GM12878 (cell line): Measurements from ENCODE around the gene APPBP2. TPM values are rescaled to one million over a fixed set of nuclear protein-coding genes. Genes with fewer than 3 reads are reported as not detected.

Experiments used
- ATAC-seq: fragments of 200-7000 bp; cut with Tn5 transposase; 3 replicates; pipeline ENCODE4 v1.9.1; 2020; ENCODE audit warnings: mild to moderate bottlenecking, moderate library complexity
- BruUV-seq: library from RNA; stranded (reverse); fragments of 400-500 nt; replicated peaks from 2 replicates; lab custom pipeline; 2021; lab: Mats Ljungman, UMichigan
- CTCF ChIA-PET: fragments of 300-600 bp; sonication (Branson Sonifier 250); formaldehyde crosslinking; extraction: SDS; loops from one replicate; lab custom pipeline; 2021; ENCODE audit warnings: inconsistent platforms; lab: Yijun Ruan, JAX
- POLR2A ChIA-PET: fragments of 350-600 bp; formaldehyde crosslinking; extraction: SDS; loops from one replicate; lab custom pipeline; 2021; ENCODE audit warnings: inconsistent platforms; lab: Charles Lee
- RAD21 ChIA-PET: fragments of 300-600 bp; sonication (Branson Sonifier 250); formaldehyde crosslinking; loops from one replicate; lab custom pipeline; 2023; ENCODE audit warnings: antibody characterized with exemption; ENCODE audit not compliant: unreplicated experiment; lab: Charles Lee
- SMC1A ChIA-PET: fragments of 300-600 bp; sonication (Branson Sonifier 250); formaldehyde crosslinking; loops from one replicate; lab custom pipeline; 2023; ENCODE audit not compliant: unreplicated experiment, uncharacterized antibody; lab: Charles Lee
- DNase-seq: peaks from one replicate; pipeline ENCODE4 v3.0.0-alpha.2; 2011; ENCODE audit warnings: low read depth, low spot score
- FAIRE-seq: peaks from 3 replicates; lab custom pipeline; 2011; peaks lifted over from hg19 to GRCh38; lab: Jason Lieb, UNC
- H2AFZ ChIP-seq: 2 replicates; pipeline ENCODE4 v1.6.0; 2011; ENCODE audit warnings: low read depth, low read length, control low read depth; ENCODE audit not compliant: control insufficient read depth
- H3K27ac ChIP-seq: 2 replicates; pipeline ENCODE4 v1.5.1; 2011; ENCODE audit warnings: control low read depth; ENCODE audit not compliant: control insufficient read depth, insufficient read depth
- H3K27me3 ChIP-seq, 2 experiments: replicated peaks in 1 of 2; 2 replicates each; pipeline versions ENCODE4 v1.6.0 to v1.6.1; 2011; ENCODE audit warnings: low read length in 1 of 2; ENCODE audit not compliant: control insufficient read depth in 2 of 2, insufficient read depth in 2 of 2
- H3K36me3 ChIP-seq, 2 experiments: 2 replicates each; pipeline ENCODE4 v1.5.1; 2011; ENCODE audit warnings: low read length in 1 of 2; ENCODE audit not compliant: control insufficient read depth in 2 of 2, insufficient read depth in 2 of 2
- H3K4me1 ChIP-seq: 2 replicates; pipeline ENCODE4 v1.6.1; 2011; ENCODE audit warnings: mild to moderate bottlenecking, low read length, moderate library complexity, mixed read lengths; ENCODE audit not compliant: control insufficient read depth, insufficient read depth
- H3K4me2 ChIP-seq: 2 replicates; pipeline ENCODE4 v1.6.0; 2011; ENCODE audit warnings: control low read depth; ENCODE audit not compliant: control insufficient read depth, insufficient read depth
- H3K4me3 ChIP-seq: fragments of 200-600 bp; sonication (generic); 2 replicates; pipeline ENCODE4 v1.5.1; 2016
- H3K79me2 ChIP-seq: 2 replicates; pipeline ENCODE4 v1.6.0; 2011; ENCODE audit warnings: low read length; ENCODE audit not compliant: control insufficient read depth, insufficient read depth
- H3K9ac ChIP-seq: 2 replicates; pipeline ENCODE4 v1.8.0; 2011; ENCODE audit warnings: low read length, control low read depth, mixed read lengths; ENCODE audit not compliant: control insufficient read depth, insufficient read depth
- H3K9me3 ChIP-seq: replicated peaks from 3 replicates; pipeline ENCODE4 v1.5.1; 2011; ENCODE audit warnings: mild to moderate bottlenecking, low read length; ENCODE audit not compliant: control insufficient read depth, insufficient read depth
- H4K20me1 ChIP-seq: 2 replicates; pipeline ENCODE4 v1.6.0; 2011; ENCODE audit not compliant: control insufficient read depth, insufficient read depth
- CBX5 ChIP-seq: sonication (generic); IDR thresholded peaks from 2 replicates; pipeline ENCODE4 v1.6.1; 2016; ENCODE audit warnings: low read depth, moderate library complexity, mild to moderate bottlenecking, inconsistent platforms
- CTCF ChIP-seq, 3 experiments: IDR thresholded peaks in 2 of 3; conservative IDR thresholded peaks in 1 of 3; 2 replicates each; pipeline ENCODE4 v1.5.1; 2011; ENCODE audit warnings: low read depth in 3 of 3, low read length in 3 of 3, mild to moderate bottlenecking in 3 of 3, control low read depth in 2 of 3, moderate library complexity in 2 of 3, inconsistent platforms in 1 of 3, mixed read lengths in 1 of 3; ENCODE audit not compliant: control insufficient read depth in 2 of 3, insufficient read depth in 1 of 3; ENCODE audit errors: extremely low read depth in 1 of 3
- HCFC1 ChIP-seq: fragments of 150-350 bp; IDR thresholded peaks from 2 replicates; pipeline ENCODE4 v1.6.1; 2014; ENCODE audit warnings: low read length
- JUND ChIP-seq: IDR thresholded peaks from 2 replicates; pipeline ENCODE4 v1.6.1; 2012; ENCODE audit warnings: low read depth, mild to moderate bottlenecking, low read length, improper control_type of control experiment, moderate library complexity
- MLLT1 ChIP-seq: fragments of 450-650 bp; IDR thresholded peaks from 2 replicates; pipeline ENCODE4 v1.6.1; 2016; ENCODE audit warnings: mild to moderate bottlenecking
- RFX5 ChIP-seq: IDR thresholded peaks from 2 replicates; pipeline ENCODE4 v1.6.1; 2011; ENCODE audit warnings: low read depth, low read length, improper control_type of control experiment
- RUNX3 ChIP-seq: IDR thresholded peaks from 2 replicates; pipeline ENCODE4 v1.6.1; 2012; ENCODE audit warnings: low read length, inconsistent platforms
- SIN3A ChIP-seq: IDR thresholded peaks from 2 replicates; pipeline ENCODE4 v1.6.1; 2012; ENCODE audit warnings: low read depth, low read length, improper control_type of control experiment
- SRF ChIP-seq, 2 experiments: IDR thresholded peaks; 2 replicates each; pipeline ENCODE4 v1.6.1; 2011; ENCODE audit warnings: low read depth in 2 of 2, low read length in 2 of 2, mild to moderate bottlenecking in 1 of 2, moderate library complexity in 1 of 2
- SUZ12 ChIP-seq: fragments of 200-600 bp; sonication (generic); IDR thresholded peaks from one replicate; pipeline ENCODE4 v1.6.1; 2018; ENCODE audit warnings: antibody characterized with exemption, mild to moderate bottlenecking; ENCODE audit not compliant: unreplicated experiment
- TCF12 ChIP-seq: IDR thresholded peaks from 2 replicates; pipeline ENCODE4 v1.6.1; 2011; ENCODE audit warnings: low read depth, mild to moderate bottlenecking, low read length
- TCF3 ChIP-seq: IDR thresholded peaks from 2 replicates; pipeline ENCODE4 v1.6.1; 2012; ENCODE audit warnings: low read depth, mild to moderate bottlenecking, low read length, borderline replicate concordance; ENCODE audit not compliant: insufficient read depth
- ZNF384 ChIP-seq: IDR thresholded peaks from 2 replicates; pipeline ENCODE4 v1.6.1; 2012; ENCODE audit warnings: low read depth, mild to moderate bottlenecking, low read length, improper control_type of control experiment, borderline replicate concordance
- WGBS: methylation state at CpG from one replicate; pipeline ENCODE4 v1.1.6; 2016; ENCODE audit warnings: low lambda C conversion rate; ENCODE audit not compliant: insufficient replicate concordance, insufficient coverage; ENCODE audit errors: missing lambda C conversion rate; 5-methylcytosine and 5-hydroxymethylcytosine counted together
- in situ Hi-C: fragments of 300-500 bp; cut with MboI; formaldehyde crosslinking; loops from 9 replicates; pipeline ENCODE4 v1.14.3; 2018; ENCODE audit warnings: mixed read lengths
- intact Hi-C: fragments of 100-400 bp; cut with micrococcal nuclease; formaldehyde crosslinking; loops from one replicate; pipeline ENCODE4 v1.14.2; 2022; ENCODE audit not compliant: unreplicated experiment
- polyA plus RNA-seq, 11 experiments: library from polyadenylated mRNA; depleted of rRNA in 4 of 11; unstranded in 6 of 11; stranded (reverse) in 5 of 11; fragments of >200 nt; fragmentation: Nextera tagmentation in 4 of 11; fragmentation: Illumina TruSeq in 1 of 11; extraction: Ambion mirVana in 4 of 11; extraction: Trizol in 1 of 11; gene quantifications; 1 replicate in 1 of 11; 2 replicates in 10 of 11; pipeline versions ENCODE4 v1.2.1 to v1.2.3, GENCODE V29; 2011 to 2016; ENCODE audit warnings: inconsistent platforms in 2 of 11, missing spikeins in 2 of 11, low read depth in 1 of 11
- total RNA-seq, 4 experiments: library from RNA; depleted of rRNA in 3 of 4; stranded (reverse); fragments of >200 nt in 3 of 4; fragmentation: Illumina TruSeq in 1 of 4; extraction: Trizol in 1 of 4; gene quantifications; 2 replicates each; pipeline versions ENCODE4 v1.2.1 to v1.2.3, GENCODE V29; 2013 to 2021

Gene APPBP2
- total and polyA plus RNA-seq, 10 of the 15 experiments (the other 5 are each of a cell fraction or from before 2014, with no cell fraction given), result 4.3 to 30.8 (median 13.1) TPM

GRCh38 chr17:60524463-60525327, 1.3 kb downstream of the APPBP2 start:
- FAIRE-seq, result no peak
- WGBS, result 24% methylated on average over 9 of the region's 9 CpGs
- no peak for TF ChIP-seq TCF3
- no peak for TF ChIP-seq SRF (IDR thresholded peaks at IDR 0.05; ENCODE audit: low read depth in 2 of 2, low read length in 2 of 2)
- no peak for TF ChIP-seq RUNX3
- no peak for TF ChIP-seq HCFC1
- TF ChIP-seq CTCF (IDR thresholded peaks at IDR 0.05 in 2 of 3, conservative IDR thresholded peaks at IDR 0.05 in 1 of 3; ENCODE audit: control insufficient read depth in 2 of 3, extremely low read depth in 1 of 3, insufficient read depth in 1 of 3, low read depth in 3 of 3, low read length in 3 of 3), result no peak
- 0 out of 2 replicates have a peak, but pooled peaks have one; percentile 6 for TF ChIP-seq SIN3A
- TF ChIP-seq SUZ12, result no peak
- no peak for TF ChIP-seq TCF12
- TF ChIP-seq MLLT1, result peak; percentile 58
- TF ChIP-seq JUND, result no peak
- TF ChIP-seq CBX5, result no peak
- peak; percentile 26; the same call in 1 of the 2 replicates for TF ChIP-seq ZNF384
- no peak for TF ChIP-seq RFX5
- in situ Hi-C loops, result no loop called here
- BruUV-seq, result TSS peak; percentile 63
- no peaks in the 10 kb centered on the region for H3K27me3 ChIP-seq
- H3K27ac ChIP-seq, result peak overlapping the region; percentile 93
- H3K4me2 ChIP-seq, result peak overlapping the region; percentile 67
- ATAC-seq, result no peak; the same call in 2 of the 3 replicates
- H3K79me2 ChIP-seq, result peaks cover 67% of the 10 kb centered on the region
- no peaks in the 10 kb centered on the region for H3K4me1 ChIP-seq
- CTCF ChIA-PET, result interaction anchor here (0.5 to 1.9 kb wide), 6 partner anchors 45 to 113 kb away, joined by 3 to 8 read pairs (median 3); no protein-coding TSS in a partner anchor
- no peak overlapping the region; the same call in 1 of the 2 replicates for H2AFZ ChIP-seq
- RAD21 ChIA-PET, result interaction anchor here (0.6 to 0.9 kb wide), 4 partner anchors 23 to 195 kb away, joined by 3 to 5 read pairs (median 4); no protein-coding TSS in a partner anchor
- POLR2A ChIA-PET, result interaction anchor here (0.6 to 1.5 kb wide), 4 partner anchors 23 to 220 kb away, joined by 3 to 4 read pairs (median 4); partner anchors contain the start of gene PPM1D
- no peaks in the 10 kb centered on the region; the same call in 1 of the 2 replicates for H4K20me1 ChIP-seq
- DNase-seq, result no peak
- H3K9me3 ChIP-seq, result no peaks in the 10 kb centered on the region; the same call in 2 of the 3 replicates
- SMC1A ChIA-PET, result interaction anchor here (0.7 to 2.8 kb wide), 8 partner anchors 11 to 113 kb away, joined by 3 to 10 read pairs (median 4); partner anchors contain the start of gene PPM1D
- peak overlapping the region; percentile 94 for H3K9ac ChIP-seq
- H3K4me3 ChIP-seq, result peak overlapping the region; percentile 93
- peaks cover 0 to 2% of the 10 kb centered on the region in 2 experiments; a peak in 1 of 4 replicates for H3K36me3 ChIP-seq
- intact Hi-C loops, result no loop called here
